Measurements from ENCODE around the gene KRTAP11-1. TPM values are rescaled to one million over a fixed set of nuclear protein-coding genes. Genes with fewer than 3 reads are reported as not detected.

KRTAP11-1 gene, protein sequence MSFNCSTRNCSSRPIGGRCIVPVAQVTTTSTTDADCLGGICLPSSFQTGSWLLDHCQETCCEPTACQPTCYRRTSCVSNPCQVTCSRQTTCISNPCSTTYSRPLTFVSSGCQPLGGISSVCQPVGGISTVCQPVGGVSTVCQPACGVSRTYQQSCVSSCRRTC
- total RNA-seq (not detected in 2 replicates), polyA plus RNA-seq (not detected in 2 replicates)

- H3K36me3 ChIP-seq, result no peaks in the 10 kb centered on the region
- no peak for TF ChIP-seq CTCF (IDR thresholded peaks at IDR 0.05; ENCODE audit: low read depth, low read length)
Observed at GRCh38 chr21:30881480-30881879, at the start of gene KRTAP11-1. Gene KRTAP11-1, minus strand, starts transcription at chr21:30881580. Its CDS starts 56 bp downstream, at chr21:30881524.

GRCh38 chr21:30924146-30924700 lies 42.8 kb upstream of the KRTAP11-1 start:
- H3K9me3 ChIP-seq (ENCODE audit: low read depth), result no peaks in the 10 kb centered on the region
- H3K4me3 ChIP-seq, result no peak overlapping the region
- no peak for TF ChIP-seq CTCF (IDR thresholded peaks at IDR 0.05; ENCODE audit: low read depth, low read length)
- no peaks in the 10 kb centered on the region for H3K36me3 ChIP-seq
- DNase-seq (ENCODE audit: low read depth in 1 of 2, low spot score in 1 of 2), result no peak
- no peak overlapping the region for H3K27ac ChIP-seq
- H3K4me1 ChIP-seq (ENCODE audit: low read depth), result no peaks in the 10 kb centered on the region
- no peaks in the 10 kb centered on the region for H3K27me3 ChIP-seq

More at GRCh38 chr21:30881480-30881879, at the start of gene KRTAP11-1:
- Histone ChIP-seq H3K4me1 (ENCODE audit: low read depth) (no peaks in the 10 kb centered on the region), H3K4me3 (no peak within 1 kb of the TSS), H3K9me3 (ENCODE audit: low read depth) (no peaks in the 10 kb centered on the region), H3K27ac (no peak within 1 kb of the TSS), H3K27me3 (no peaks in the 10 kb centered on the region)
- DNase-seq (ENCODE audit: low read depth in 1 of 2, low spot score in 1 of 2), result no peak

GRCh38 chr21:30921129-30921528 lies 39.7 kb upstream of the KRTAP11-1 start:
- DNase-seq (ENCODE audit: low read depth in 1 of 2, low spot score in 1 of 2), result no peak
- H3K36me3 ChIP-seq, result no peaks in the 10 kb centered on the region
- no peak for TF ChIP-seq CTCF (IDR thresholded peaks at IDR 0.05; ENCODE audit: low read depth, low read length)
- no peak overlapping the region for H3K27ac ChIP-seq
- H3K9me3 ChIP-seq (ENCODE audit: low read depth), result no peaks in the 10 kb centered on the region
- no peaks in the 10 kb centered on the region for H3K4me1 ChIP-seq (ENCODE audit: low read depth)
- H3K27me3 ChIP-seq, result no peaks in the 10 kb centered on the region
- H3K4me3 ChIP-seq, result no peak overlapping the region

GRCh38 chr21:30917557-30917956 lies 36.2 kb upstream of the KRTAP11-1 start:
- Histone ChIP-seq H3K9me3 (ENCODE audit: low read depth) (no peaks in the 10 kb centered on the region), H3K4me3 (no peak overlapping the region), H3K4me1 (ENCODE audit: low read depth) (no peaks in the 10 kb centered on the region), H3K27ac (no peak overlapping the region), H3K27me3 (no peaks in the 10 kb centered on the region), H3K36me3 (no peaks in the 10 kb centered on the region)
- no peak for DNase-seq (ENCODE audit: low read depth in 1 of 2, low spot score in 1 of 2)
- TF ChIP-seq CTCF (IDR thresholded peaks at IDR 0.05; ENCODE audit: low read depth, low read length), result no peak

- no peak for DNase-seq (ENCODE audit: low read depth in 1 of 2, low spot score in 1 of 2)
- no peaks in the 10 kb centered on the region for H3K9me3 ChIP-seq (ENCODE audit: low read depth)
- no peaks in the 10 kb centered on the region for H3K27me3 ChIP-seq
- no peaks in the 10 kb centered on the region for H3K4me1 ChIP-seq (ENCODE audit: low read depth)
- H3K27ac ChIP-seq, result no peak overlapping the region
- TF ChIP-seq CTCF (IDR thresholded peaks at IDR 0.05; ENCODE audit: low read depth, low read length), result no peak
- no peaks in the 10 kb centered on the region for H3K36me3 ChIP-seq
- no peak overlapping the region for H3K4me3 ChIP-seq
Observed at GRCh38 chr21:30900881-30901280, 19.5 kb upstream of the KRTAP11-1 start.

Data from cardiac muscle cell (in vitro differentiated cells and primary cell).